Ovary (tissue), 3 donors: ENCODE data around the gene SLC19A1.

Experiments used
- CTCF ChIP-seq, 3 donors: fragments of 450-650 bp in 2 of 3; fragments of 200-600 bp in 1 of 3; IDR thresholded peaks; one replicate each; pipeline versions ENCODE4 v1.5.1 to v1.8.0; 2016 to 2022; ENCODE audit warnings: antibody characterized with exemption in 3 of 3, mild to moderate bottlenecking in 1 of 3
- EP300 ChIP-seq: sonication (generic); formaldehyde crosslinking; IDR thresholded peaks from one replicate; pipeline ENCODE4 v1.6.1; 2017; ENCODE audit warnings: antibody characterized with exemption
- POLR2A ChIP-seq: fragments of 450-650 bp; IDR thresholded peaks from one replicate; pipeline ENCODE4 v1.6.1; 2017; ENCODE audit warnings: antibody characterized with exemption, mild to moderate bottlenecking, moderate library complexity
- donor health status: DM: no; HTN: no; CAD: no.

GRCh38 chr21:45533846-45534635, 8.2 kb downstream of the SLC19A1 start:
- TF ChIP-seq CTCF (IDR thresholded peaks at IDR 0.05) = no peak
- no peak for TF ChIP-seq POLR2A
- no peak for TF ChIP-seq EP300
